GM18508 (cell line): ENCODE results near the gene GNRH2.
"Not testable (repeated sequence)": the region's sequence is repeated elsewhere in the genome, so short reads cannot be mapped to it uniquely, and the experiment has no call there.

Experiments used
- ATAC-seq: cut with Tn5 transposase; IDR thresholded peaks from one replicate; pipeline ENCODE4 v1.9.1; 2021; ENCODE audit warnings: moderate number of reproducible peaks; ENCODE audit not compliant: insufficient read depth, unreplicated experiment

GNRH2 gene

DNA sequence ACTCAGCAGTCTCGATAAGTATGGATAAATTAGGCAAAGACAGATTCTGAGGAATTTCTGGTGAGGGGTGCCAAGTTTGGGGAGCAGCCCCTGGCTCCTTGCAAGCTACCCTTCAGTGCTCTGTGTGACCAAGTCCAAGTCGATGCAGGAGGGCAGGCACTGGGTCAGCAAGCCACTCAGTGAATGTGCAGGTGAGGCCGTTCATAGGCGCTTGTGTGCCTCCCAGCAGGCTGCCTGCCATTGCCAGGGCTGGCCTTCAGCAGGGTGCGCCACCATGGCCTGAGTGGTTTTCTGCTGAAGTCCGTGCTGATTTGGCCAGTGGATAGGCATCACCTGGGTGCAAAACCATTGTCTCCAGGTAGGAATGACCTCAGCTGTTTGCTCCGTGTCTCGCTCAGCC, 3.3 kb upstream of the GNRH2 start:
- ATAC-seq, result no peak

DNA sequence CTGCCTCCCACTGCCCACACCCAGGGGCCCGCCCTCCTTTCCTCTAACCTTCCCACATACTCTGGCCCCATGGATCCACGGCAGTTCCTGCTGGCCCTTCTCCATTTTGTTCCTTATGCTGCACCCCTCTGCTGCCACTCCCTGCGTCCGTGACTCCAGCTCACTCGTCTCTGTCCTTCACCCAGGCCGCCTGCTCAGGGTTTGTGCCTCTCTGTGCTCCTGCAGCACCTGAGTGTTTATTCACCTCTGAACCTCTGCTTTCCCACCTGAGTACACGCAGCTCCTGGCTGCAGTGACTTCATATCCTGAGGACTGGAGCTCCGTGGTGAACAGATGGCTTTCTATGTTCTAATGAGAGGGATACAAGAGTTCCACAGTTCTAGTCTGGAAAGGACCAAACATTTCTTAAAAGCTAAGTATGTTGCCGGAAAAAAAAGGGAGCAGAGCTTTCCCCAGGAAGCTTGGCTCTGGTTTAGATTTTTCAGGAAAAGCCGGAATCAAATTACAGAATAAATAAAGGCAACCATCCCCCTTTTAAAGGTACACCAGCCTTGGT, 1.5 kb upstream of the GNRH2 start:
- ATAC-seq, result no peak

DNA sequence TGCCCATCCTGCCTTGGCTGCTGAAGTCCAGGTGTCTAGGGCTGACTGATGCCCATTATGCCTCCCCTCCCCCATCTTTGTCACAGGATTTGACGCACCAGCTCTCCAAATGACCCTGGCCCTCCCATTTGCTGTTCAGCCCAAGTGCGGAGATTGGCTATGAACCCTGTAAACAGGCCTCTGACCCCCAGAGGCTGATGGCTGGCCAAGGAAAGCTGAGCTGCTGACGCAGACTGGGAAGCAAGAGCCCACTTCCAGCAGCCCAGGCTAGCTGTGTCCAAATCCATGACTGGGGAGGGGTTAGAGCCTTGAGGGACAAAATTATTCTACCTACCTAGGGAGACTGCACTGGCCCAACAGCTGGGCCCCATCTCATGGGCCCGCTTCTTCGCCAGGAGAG, 797 bp upstream of the GNRH2 start:
- ATAC-seq, result no peak

DNA sequence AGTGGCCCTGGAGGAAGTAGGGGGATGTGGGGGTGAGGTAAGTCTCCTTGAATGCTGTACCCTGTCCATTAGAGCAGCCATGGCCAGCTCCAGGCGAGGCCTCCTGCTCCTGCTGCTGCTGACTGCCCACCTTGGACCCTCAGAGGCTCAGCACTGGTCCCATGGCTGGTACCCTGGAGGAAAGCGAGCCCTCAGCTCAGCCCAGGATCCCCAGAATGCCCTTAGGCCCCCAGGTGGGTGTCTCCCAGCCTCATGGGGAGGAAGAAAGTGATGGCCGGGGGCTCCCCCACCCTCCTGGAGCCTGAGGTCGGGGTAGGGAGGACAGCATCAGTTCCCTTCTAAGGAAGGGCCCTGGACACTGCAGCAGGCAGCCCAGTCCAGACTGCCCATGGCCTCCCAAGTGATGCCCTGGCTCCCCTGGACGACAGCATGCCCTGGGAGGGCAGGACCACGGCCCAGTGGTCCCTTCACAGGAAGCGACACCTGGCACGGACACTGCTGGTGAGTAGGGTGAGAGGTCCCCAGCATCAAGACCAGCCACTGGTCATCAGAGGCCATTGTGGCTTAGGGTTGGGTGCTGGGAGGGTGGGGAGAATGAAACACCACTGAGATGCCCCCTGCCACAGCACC, 1.0 kb downstream of the GNRH2 start:
- ATAC-seq, result no peak

DNA sequence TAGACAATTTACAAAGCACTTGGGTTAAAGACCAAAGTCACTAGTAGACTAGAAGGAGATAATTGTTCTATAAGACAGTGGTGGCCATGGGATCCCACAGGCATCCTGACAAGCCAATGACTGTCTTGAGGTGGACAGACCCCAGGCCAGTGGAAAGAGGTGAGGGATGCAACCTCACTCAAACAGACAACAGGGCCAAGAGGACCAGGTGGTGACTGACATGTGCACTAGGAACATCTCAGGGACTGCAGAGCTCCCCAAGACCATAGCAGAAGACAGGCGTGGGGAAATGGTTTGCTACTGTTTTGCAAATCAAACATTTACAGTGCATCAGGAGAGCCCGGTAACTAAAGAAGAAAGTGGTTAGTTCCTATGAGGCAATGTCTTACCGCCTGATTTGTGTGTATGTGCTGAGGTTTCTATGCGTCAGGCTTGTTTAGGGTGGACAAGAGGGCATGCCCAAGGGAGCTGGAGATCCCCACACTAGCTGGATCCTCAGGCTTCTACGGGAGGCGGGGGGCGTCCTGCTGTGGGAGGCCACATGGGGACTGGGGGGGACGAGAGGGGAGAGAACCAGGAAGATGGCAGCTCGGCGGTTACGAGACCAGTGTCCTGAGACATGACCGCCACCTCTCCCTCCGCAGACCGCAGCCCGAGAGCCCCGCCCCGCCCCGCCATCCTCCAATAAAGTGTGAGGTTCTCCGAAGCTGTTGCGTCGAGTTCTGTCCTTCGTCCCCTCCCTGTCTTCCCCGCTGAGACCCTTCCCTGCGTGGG, 1.8 kb downstream of the GNRH2 start:
- peak; percentile 26 for ATAC-seq

DNA sequence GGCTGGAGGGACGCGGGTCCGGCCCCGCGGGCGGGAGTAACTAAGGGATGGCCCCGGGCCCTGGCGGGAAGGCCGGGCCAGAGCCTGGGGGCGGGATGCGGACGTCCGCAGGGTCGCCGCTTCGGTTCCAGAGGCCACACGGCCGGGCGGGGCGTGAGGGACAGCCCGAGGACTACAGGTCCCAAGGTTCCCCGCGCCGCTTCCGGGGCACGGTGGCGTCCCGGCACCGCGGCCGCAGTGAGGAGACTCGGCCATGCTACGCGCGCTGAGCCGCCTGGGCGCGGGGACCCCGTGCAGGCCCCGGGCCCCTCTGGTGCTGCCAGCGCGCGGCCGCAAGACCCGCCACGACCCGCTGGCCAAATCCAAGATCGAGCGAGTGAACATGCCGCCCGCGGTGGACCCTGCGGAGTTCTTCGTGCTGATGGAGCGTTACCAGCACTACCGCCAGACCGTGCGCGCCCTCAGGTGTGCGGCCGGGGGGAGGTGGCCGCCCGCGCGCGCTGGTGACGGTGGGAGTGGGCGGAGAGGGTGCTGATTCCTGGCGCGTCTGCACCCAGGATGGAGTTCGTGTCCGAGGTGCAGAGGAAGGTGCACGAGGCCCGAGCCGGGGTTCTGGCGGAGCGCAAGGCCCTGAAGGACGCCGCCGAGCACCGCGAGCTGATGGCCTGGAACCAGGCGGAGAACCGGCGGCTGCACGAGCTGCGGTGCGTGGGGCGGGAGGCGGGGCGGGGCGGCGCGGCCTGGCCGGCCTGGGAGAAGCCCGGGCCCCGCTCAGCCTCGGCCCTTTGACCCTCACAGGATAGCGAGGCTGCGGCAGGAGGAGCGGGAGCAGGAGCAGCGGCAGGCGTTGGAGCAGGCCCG, 2.6 kb downstream of the GNRH2 start, which contains the start of gene MRPS26:
Gene MRPS26 (plus strand): TSS at position 237 of the 861 bp plus-strand sequence. CDS start 17 bp downstream, at position 254.
- ATAC-seq, result peak; percentile 37

DNA sequence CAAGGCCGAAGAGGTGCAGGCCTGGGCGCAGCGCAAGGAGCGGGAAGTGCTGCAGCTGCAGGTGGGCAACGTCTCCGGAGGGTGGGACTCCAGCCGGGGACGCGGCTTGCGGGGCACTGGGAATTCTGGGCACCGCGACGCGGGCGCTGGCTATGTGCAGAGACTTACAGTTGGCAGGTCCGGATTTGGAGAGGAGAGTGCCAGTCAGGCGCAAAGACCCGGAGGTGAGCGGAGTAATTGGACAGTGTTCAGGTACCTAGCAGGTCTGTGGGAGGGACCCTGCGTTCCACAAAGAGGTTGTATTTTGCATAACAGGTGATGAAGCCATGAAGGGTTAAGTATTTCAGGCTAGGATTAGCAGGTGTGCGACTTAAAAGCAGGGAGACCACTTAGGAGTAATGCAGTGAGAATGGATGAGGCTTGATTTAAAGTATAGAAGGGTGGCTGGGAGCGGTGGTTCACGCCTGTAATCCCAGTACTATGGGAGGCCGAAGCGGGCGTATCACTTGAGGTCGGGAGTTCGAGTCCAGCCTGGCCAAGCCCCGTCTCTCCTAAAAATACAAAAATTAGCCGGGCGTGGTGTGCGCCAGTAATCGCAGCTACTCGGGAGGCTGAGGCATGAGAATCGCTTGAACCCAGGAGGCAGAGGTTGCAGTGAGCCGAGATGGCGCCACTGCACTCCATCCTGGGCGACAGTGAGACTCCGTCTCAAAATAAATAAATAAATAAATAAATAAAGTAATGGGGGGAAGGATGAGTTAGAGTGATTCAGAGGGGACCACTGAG, 3.4 kb downstream of the GNRH2 start:
- peak; percentile 7 for ATAC-seq

DNA sequence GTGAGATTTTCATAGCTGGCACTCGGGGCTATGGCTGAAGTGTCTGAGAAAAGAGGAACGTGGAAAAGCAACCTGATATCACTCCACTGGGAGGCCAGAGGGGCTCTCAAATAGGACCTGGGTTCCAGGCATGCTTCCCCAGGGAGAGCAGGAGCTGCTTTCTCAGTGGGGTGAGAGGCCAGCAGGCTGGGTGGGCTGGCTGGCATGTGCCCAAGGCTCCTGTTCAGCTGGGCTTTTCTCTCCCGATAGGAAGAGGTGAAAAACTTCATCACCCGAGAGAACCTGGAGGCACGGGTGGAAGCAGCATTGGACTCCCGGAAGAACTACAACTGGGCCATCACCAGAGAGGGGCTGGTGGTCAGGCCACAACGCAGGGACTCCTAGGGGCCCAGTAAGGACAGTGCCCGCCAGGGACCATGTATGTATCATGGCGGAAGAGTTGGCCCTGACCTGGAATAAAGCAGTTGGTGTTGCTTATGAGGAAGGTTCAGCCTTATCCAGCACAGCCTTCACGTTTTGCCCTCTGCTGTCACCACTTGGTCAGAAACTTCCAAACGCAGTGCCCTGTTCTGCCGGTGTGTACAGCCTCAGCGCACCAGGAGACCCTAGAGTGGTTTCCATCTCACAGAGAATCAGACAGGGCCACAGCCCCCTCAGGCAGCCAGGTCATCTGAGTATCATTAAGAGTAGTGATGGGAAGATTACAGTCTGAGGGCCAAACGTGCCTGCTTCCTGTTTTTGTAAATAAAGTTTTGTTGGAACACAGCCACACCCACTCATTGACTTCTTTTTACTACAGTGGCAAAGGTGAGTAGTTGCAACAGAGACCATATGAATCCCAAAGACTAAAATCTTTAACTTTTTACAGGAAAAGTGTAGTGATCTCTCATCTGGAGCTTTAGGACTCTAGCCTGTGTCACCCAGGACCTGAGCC, 4.3 kb downstream of the GNRH2 start:
- no peak for ATAC-seq

DNA sequence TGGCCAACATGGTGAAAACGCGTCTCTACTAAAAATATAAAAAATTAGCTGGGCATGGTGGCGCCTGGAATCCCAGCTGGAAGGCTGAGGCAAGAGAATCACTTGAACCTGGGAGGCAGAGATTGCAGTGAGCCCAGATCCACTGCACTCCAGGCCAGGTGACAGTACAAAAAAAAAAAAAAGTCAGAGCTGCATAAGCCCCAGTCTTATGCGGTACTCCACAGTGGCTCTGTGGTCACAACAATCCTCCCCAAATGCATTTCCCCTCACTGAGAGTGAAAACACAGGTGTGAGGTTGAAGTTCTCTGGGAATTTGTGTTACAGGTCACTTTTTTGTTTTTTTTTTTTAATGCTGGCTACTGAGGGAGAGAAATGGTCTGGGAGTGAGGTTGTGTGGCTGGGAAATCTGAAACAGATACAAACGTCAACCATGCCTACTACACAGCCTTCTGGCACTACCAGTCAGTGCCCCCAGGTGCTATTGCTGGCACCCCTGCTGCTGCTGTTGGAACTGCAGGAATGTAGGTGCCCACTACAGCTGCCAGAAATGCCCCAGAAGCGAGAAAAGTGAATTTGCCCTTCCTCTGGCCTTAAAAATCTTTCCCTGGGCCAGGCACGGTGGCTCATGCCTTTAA, 8.1 kb downstream of the GNRH2 start:
- no peak for ATAC-seq

DNA sequence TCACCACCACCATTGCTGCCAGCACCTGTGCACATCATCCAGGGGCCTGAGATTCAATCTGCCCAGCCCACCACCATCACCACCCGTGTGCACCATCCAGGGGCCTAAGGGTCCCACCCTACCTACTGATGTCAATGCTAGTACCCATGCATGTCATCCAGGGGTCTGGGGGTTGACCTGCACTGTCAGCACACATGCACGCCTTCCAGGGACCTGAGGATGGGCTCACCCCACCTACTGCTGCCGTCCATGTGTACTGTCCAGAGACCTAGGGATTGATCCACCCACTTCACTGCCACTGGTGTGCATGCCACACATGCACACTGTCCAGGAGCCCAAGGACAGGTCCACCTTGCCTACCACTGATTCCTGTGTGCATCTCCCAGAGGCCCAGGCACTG, 16.1 kb downstream of the GNRH2 start:
- no peak for ATAC-seq

DNA sequence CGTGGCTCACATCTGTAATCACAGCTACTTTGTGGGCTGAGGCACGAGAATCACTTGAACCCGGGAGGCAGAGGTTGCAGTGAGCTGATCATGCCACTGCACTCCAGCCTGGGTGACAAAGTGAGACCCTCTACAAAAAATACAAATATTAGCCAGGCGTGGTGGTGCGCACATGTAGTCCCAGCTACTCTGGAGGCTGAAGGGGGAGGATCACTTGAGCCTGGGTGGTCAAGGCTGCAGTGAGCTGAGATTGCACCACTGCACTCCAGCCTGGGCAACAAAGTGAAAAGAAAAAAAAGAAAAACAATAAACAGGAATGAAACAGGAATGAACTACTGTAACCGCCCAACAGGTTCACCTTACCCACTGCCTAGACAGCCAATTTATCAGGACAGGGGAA, 20.7 kb downstream of the GNRH2 start:
- not testable (repeated sequence) for ATAC-seq

DNA sequence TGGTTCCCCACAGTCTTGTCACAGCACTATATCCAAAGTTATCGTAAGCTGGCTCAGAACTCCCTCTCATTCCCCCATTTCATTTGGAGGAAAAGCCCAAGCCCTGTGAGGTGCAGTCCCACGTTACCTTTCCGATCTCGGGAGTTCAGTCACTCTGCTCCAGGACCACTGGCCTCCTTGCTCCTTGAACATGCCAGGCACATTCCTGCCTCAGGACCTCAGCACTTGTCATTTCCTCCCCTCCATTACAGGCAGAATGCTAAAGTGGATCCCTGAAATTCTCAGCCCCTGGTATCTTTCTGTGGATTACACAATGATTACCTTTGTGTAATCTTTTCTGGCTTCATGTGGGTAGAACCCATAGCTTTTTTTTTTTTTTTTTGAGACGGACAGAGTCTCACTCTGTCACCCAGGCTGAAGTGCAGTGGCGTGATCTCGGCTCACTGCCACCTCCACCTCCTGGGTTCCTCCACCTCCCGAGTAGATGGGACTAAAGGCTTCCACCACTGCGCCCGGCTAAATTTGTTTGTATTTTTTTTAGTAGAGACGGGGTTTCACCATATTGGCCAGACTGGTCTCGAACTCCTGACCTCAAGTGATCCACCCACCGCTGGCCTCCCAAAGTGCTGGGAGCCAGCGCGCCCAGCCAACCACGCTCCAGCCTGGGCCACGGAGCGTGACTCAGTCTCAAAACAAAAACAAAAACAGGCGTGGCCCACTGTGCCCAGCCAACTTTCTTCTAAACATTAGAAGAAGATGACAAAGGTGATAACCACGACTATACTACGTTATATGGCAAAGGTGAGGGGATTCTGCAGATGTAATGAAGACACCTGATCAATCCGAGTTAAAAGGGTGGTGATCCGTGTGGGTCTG, 24.0 kb downstream of the GNRH2 start:
- ATAC-seq, result no peak

DNA sequence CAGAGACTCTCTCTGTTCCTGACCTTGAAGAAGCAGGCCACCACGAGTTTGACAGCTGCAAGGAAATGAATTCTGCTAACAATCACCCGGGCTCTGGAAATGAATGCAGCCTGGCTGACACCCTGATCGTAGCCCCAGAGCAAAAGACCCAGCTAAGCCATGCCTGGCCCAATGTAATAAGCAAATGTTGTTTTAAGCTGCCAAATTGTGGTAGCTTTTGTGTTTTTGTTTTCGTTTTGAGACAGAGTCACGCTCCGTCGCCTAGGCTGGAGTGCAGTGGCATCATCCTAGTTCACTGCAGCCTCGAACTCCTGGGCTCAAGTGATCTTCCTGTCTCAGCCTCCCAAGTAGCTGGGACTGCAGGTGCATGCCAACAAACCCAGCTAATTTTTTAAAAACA, 24.7 kb downstream of the GNRH2 start:
- ATAC-seq, result no peak

DNA sequence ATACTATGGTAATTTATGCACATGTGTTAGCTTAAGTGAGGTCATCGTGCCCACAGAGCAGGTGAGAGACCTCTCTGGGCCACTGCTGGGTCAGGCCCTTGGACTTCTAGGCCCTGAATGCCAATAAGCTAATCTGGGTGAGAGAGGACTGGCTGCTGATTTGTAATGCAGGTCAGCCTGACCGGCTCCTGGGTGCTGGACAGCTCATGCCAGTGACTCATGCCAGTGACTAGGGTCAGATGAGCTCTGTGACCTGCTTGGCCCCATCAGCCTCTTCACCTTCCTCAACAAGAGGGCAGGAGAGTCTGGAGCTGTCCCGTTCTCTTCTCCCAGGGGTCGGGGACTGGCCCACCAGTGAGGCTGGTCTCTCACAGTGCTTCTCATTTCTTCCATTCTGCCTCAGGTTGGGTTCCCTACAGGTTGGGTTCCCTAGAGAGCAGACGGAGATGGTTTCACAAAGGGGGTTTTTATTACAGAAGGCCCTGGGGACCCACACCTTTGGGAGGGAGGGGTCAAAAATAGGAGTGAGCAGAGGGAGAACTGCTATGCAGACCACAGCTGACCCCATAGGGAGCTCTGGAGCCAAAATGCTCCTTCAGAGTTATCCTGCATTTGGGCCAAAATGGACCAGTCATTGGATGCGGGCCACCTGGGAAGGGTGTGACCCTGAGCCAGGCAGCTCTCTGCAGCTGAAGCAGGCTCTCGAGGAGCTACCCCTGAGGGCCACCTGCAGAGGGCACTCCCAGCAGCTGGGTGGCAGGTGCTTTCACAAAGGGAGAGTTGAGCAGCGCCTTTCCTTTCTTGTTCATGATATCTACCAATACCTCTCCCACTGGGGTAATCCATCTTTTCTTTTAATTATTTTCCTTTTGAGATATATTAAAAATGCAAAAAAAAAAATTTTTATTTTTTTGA, 25.8 kb downstream of the GNRH2 start:
- ATAC-seq, result no peak

DNA sequence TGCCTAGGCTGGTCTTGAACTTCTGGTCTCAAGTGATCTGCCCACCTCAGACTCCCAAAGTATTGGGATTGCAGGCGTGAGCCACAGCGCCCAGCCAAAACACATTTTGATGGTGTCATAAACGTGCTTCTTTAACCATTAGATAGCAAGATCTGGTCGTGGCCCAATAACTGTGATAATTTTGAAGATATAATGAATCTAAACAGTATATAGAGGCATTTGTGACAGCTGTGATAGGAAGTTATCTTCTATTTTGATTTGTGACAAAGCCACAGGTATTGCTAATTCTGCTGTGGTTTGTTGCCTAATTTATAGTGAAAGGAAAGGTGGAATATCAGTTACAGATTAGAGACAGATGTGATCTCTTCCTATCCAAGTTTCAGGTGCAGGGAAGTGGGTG, 27.3 kb downstream of the GNRH2 start:
- ATAC-seq, result no peak

DNA sequence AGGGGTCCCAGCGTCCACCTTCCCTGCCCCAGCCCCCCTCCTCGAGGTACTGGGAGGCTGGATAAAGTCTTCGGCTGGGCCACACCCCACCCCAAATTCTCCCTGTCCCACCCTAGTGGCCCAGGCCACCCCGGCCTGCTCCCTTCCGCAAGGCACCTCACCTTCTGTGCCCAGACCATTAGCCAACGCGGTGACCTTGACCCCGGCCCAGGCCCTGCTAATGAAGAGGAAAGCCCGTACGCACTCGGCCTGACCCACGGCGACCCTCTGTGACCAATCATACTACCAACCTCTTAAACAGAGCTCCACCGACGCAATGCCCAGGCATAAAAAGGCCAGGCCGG, 27.8 kb downstream of the GNRH2 start:
- ATAC-seq, result no peak
